ENCODE results near the gene CDH6.

The CDH6 gene

GRCh38 chr5:31196309-31196708, 2.8 kb downstream of the CDH6 start:
- H3K4me3 ChIP-seq (ENCODE audit: low read depth, low read length) = no peak overlapping the region

- H3K4me3 ChIP-seq (ENCODE audit: low read depth, low read length) = no peak overlapping the region
These were observed 3.7 kb downstream of the CDH6 start for GRCh38 chr5:31197183-31197582.

GRCh38 chr5:31204958-31205357, 11.5 kb downstream of the CDH6 start:
- no peak overlapping the region for H3K4me3 ChIP-seq (ENCODE audit: low read depth, low read length)

- no peak overlapping the region for H3K4me3 ChIP-seq (ENCODE audit: low read depth, low read length)
These were observed 14.6 kb downstream of the CDH6 start for GRCh38 chr5:31208043-31208442.

GRCh38 chr5:31209334-31209733, 15.8 kb downstream of the CDH6 start:
- H3K4me3 ChIP-seq (ENCODE audit: low read depth, low read length) = no peak overlapping the region

- no peak overlapping the region for H3K4me3 ChIP-seq (ENCODE audit: low read depth, low read length)
These were observed 17.6 kb downstream of the CDH6 start for GRCh38 chr5:31211098-31211497.

GRCh38 chr5:31213257-31213656, 19.8 kb downstream of the CDH6 start:
- H3K4me3 ChIP-seq (ENCODE audit: low read depth, low read length) = no peak overlapping the region

- H3K4me3 ChIP-seq (ENCODE audit: low read depth, low read length) = no peak overlapping the region
These were observed 20.2 kb downstream of the CDH6 start for GRCh38 chr5:31213705-31214121.

- H3K4me3 ChIP-seq (ENCODE audit: low read depth, low read length) = no peak overlapping the region
These were observed 20.7 kb downstream of the CDH6 start for GRCh38 chr5:31214229-31214628.

GRCh38 chr5:31215236-31215635, 21.8 kb downstream of the CDH6 start:
- H3K4me3 ChIP-seq (ENCODE audit: low read depth, low read length) = no peak overlapping the region

GRCh38 chr5:31217446-31217845, 24.0 kb downstream of the CDH6 start:
- no peak overlapping the region for H3K4me3 ChIP-seq (ENCODE audit: low read depth, low read length)

GRCh38 chr5:31218978-31219377, 25.5 kb downstream of the CDH6 start:
- H3K4me3 ChIP-seq (ENCODE audit: low read depth, low read length) = no peak overlapping the region

GRCh38 chr5:31221001-31221400, 27.5 kb downstream of the CDH6 start:
- no peak overlapping the region for H3K4me3 ChIP-seq (ENCODE audit: low read depth, low read length)

- H3K4me3 ChIP-seq (ENCODE audit: low read depth, low read length) = no peak overlapping the region
These were observed 31.6 kb downstream of the CDH6 start for GRCh38 chr5:31225118-31225517.

GRCh38 chr5:31225613-31226012, 32.1 kb downstream of the CDH6 start:
- H3K4me3 ChIP-seq (ENCODE audit: low read depth, low read length) = no peak overlapping the region

GRCh38 chr5:31226651-31227050, 33.2 kb downstream of the CDH6 start:
- H3K4me3 ChIP-seq (ENCODE audit: low read depth, low read length) = no peak overlapping the region

- H3K4me3 ChIP-seq (ENCODE audit: low read depth, low read length) = no peak overlapping the region
These were observed 35.8 kb downstream of the CDH6 start for GRCh38 chr5:31229266-31229665.

- H3K4me3 ChIP-seq (ENCODE audit: low read depth, low read length) = no peak overlapping the region
These were observed 37.8 kb downstream of the CDH6 start for GRCh38 chr5:31231177-31231838.

GRCh38 chr5:31232273-31232888, 38.9 kb downstream of the CDH6 start:
- no peak overlapping the region for H3K4me3 ChIP-seq (ENCODE audit: low read depth, low read length)

- H3K4me3 ChIP-seq (ENCODE audit: low read depth, low read length) = no peak overlapping the region
These were observed 41.9 kb downstream of the CDH6 start for GRCh38 chr5:31235381-31235780.

GRCh38 chr5:31236339-31236738, 42.9 kb downstream of the CDH6 start:
- H3K4me3 ChIP-seq (ENCODE audit: low read depth, low read length) = no peak overlapping the region

- H3K4me3 ChIP-seq (ENCODE audit: low read depth, low read length) = no peak overlapping the region
These were observed 43.7 kb downstream of the CDH6 start for GRCh38 chr5:31237174-31237573.

- H3K4me3 ChIP-seq (ENCODE audit: low read depth, low read length) = no peak overlapping the region
These were observed 45.0 kb downstream of the CDH6 start for GRCh38 chr5:31238497-31238896.

Measured in iPS-11a (cell line).